Stimulated activated CD8-positive, alpha-beta memory T cell treated with anti-CD3 and anti-CD28 coated beads, Interleukin-7, amount 100 ng/mL, for 4 hours (primary cell): ENCODE measurements around the gene CCL21.
A peak's percentile ranks its signal among the peaks of the same experiment; 100 is the strongest.

Source experiments
- DNase-seq, 2 donors: peaks; one replicate each; pipeline ENCODE4 v3.0.0-alpha.2; 2020; ENCODE audit warnings: low read depth in 2 of 2

CCL21 gene

GRCh38 chr9:34709196-34709978 is 549 bp downstream of the CCL21 start:
- no peak for DNase-seq

- DNase-seq: no peak
These were observed 2.8 kb downstream of the CCL21 start for GRCh38 chr9:34707130-34707529.

- peak; percentile 66 to 71 for DNase-seq
These were observed 7.9 kb downstream of the CCL21 start for GRCh38 chr9:34701769-34702736.

GRCh38 chr9:34701023-34701768 is 8.7 kb downstream of the CCL21 start:
- peak; percentile 49 to 64 for DNase-seq

GRCh38 chr9:34694811-34695210 is 15.1 kb downstream of the CCL21 start:
- DNase-seq: no peak

GRCh38 chr9:34693560-34693959 is 16.4 kb downstream of the CCL21 start:
- DNase-seq: no peak

- no peak for DNase-seq
These were observed 18.0 kb downstream of the CCL21 start for GRCh38 chr9:34691936-34692315.

- DNase-seq: no peak
These were observed 18.7 kb downstream of the CCL21 start, which contains the start of gene CCL19 for GRCh38 chr9:34690983-34691935. CCL19 (minus strand) TSS chr9:34691276; CDS start chr9:34691139, 137 bp downstream.

- no peak for DNase-seq
These were observed 20.4 kb downstream of the CCL21 start for GRCh38 chr9:34689512-34689911.

GRCh38 chr9:34689116-34689470 is 20.8 kb downstream of the CCL21 start:
- no peak for DNase-seq

GRCh38 chr9:34688329-34689115 is 21.4 kb downstream of the CCL21 start:
- DNase-seq: no peak

- no peak for DNase-seq
These were observed 22.5 kb downstream of the CCL21 start for GRCh38 chr9:34687276-34688030.

- DNase-seq: no peak
These were observed 23.2 kb downstream of the CCL21 start for GRCh38 chr9:34686732-34687131.

- no peak for DNase-seq
These were observed 23.7 kb downstream of the CCL21 start for GRCh38 chr9:34686231-34686630.

- no peak for DNase-seq
These were observed 24.3 kb downstream of the CCL21 start for GRCh38 chr9:34685591-34685990.

- DNase-seq: no peak
These were observed 25.1 kb downstream of the CCL21 start for GRCh38 chr9:34684816-34685215.

- DNase-seq: no peak
These were observed 25.8 kb downstream of the CCL21 start for GRCh38 chr9:34684145-34684544.

- no peak for DNase-seq
These were observed 34.1 kb downstream of the CCL21 start for GRCh38 chr9:34675869-34676268.

- peak; percentile 20 to 38 for DNase-seq
These were observed 34.8 kb downstream of the CCL21 start for GRCh38 chr9:34675048-34675714.
